Stimulated activated CD4-positive, alpha-beta T cell treated with anti-CD3 and anti-CD28 coated beads, Interleukin-1b, Interleukin-23, amount 100 ng/mL, for 24 hours (primary cell): ENCODE results near the gene CYBRD1.

Experiments
- DNase-seq, 4 experiments: peaks; one replicate each; pipeline ENCODE4 v3.0.0-alpha.2; 2020; ENCODE audit warnings: low read depth in 4 of 4, low spot score in 1 of 4

CYBRD1 gene

DNA sequence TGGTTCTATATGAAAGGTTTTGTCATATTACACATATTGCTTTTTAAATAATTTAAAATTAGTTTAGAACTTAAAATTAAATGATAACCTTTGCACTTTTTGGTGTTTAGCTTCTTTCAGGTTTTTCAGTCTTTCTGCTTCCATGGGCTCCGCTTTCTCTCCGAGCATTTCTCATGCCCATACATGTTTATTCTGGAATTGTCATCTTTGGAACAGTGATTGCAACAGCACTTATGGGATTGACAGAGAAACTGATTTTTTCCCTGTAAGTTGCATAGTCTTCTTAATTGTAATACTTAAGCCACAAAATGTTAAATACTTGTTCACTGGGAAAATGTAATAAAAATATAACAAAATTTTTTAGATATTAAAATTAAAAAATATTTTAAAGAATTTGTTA lies 31.0 kb downstream of the CYBRD1 start:
- DNase-seq, result no peak

- no peak for DNase-seq
Observed at GRCh38 chr2:171553858-171554257, 31.6 kb downstream of the CYBRD1 start.

GRCh38 chr2:171554991-171555615 lies 32.8 kb downstream of the CYBRD1 start:
- no peak for DNase-seq

- no peak for DNase-seq
Observed at GRCh38 chr2:171557363-171557762, 35.1 kb downstream of the CYBRD1 start.

GRCh38 chr2:171563301-171563700 lies 41.0 kb downstream of the CYBRD1 start:
- no peak for DNase-seq

- DNase-seq, result no peak
Observed at GRCh38 chr2:171564463-171564862, 42.2 kb downstream of the CYBRD1 start.

DNA sequence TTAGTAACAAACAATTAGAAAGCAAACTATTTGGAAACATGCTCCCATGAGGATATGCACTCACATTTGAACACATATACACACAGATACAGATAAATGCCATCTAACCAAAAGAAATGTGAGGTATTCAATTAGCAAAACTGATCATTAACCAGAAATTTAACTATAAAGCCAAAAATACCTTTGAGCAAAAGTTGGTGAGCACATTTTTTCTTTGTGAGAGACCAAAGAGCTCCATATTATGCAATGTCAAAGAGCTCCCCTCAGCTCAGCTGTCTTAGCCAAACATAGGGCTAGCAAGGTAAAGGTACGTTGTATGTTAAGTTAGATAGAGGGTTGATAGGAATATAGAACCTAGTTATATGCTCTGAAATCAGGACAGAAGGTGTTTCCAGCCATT lies 43.8 kb downstream of the CYBRD1 start:
- DNase-seq, result no peak

- no peak for DNase-seq
Observed at GRCh38 chr2:171566753-171567152, 44.5 kb downstream of the CYBRD1 start.

DNA sequence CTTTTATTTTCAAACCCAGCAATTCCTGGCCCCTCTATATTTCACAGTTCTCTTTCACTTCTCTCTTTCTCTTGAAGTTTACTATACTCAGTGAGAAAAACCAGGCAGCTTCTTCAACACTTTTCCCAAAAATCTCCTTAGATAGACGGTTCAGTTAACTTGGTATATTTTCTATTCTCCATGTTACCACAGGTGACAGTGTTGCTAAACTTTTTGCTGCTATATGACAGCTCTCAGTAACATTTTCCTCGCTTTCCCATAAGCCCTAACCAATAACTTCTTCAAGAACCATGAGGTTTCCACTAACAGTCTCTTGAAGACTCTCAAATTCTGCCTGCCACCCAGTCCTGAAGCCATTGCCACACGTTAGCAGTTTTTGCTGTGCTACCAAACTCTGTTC lies 45.8 kb downstream of the CYBRD1 start:
- DNase-seq, result no peak

DNA sequence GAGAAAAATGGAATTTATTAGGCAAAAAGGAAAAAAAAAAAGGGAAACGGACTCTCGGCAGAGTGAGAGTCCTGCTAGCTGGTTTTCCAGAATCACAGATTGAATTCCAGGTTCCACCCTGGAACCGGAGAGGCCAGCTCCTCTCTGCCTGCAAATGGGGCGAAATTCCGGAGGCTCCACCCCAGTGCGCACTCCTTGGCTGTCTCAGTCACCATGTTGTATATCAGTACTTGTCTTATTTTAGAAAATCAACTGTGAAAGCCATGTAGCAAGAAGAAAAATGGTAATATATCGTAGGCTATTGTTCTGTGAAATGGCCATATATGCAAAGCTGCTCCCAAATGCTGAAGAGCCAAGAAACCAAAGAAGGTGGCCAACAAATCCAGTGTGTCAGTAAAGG lies 49.4 kb downstream of the CYBRD1 start:
- DNase-seq, result no peak

DNA sequence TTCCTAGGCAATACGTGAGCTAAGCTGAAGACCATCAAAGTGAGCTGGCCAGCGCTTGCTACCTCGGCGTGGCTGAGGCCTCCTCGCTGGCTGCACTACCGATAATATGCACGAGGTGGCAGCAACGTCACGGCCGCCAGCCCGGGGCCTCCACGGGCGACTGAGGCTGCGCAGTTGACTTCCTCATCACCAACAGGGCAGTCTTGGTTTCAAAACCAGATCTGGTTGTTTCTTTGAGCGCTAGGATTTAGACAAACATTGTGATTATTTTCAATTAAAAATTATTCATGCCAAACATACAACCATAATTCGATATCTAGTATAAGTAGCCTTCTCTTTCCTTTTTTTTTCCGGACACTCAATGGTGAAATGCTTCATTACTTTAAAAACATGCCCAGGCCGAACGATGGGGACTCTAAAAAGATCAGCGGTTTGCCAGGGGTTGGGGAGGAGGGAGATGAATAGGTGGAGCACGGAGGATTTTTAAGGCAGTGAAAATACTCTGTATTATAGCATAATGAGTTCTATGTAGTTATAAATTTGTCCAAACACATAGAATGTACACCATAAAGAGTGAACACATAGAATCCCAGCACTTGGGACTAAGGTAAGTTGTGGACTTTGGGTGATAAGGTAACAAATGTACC lies 52.0 kb downstream of the CYBRD1 start:
- DNase-seq, result peak; percentile 67 to 78 (median 70)

- DNase-seq, result no peak
Observed at GRCh38 chr2:171575606-171576005, 53.3 kb downstream of the CYBRD1 start.

DNA sequence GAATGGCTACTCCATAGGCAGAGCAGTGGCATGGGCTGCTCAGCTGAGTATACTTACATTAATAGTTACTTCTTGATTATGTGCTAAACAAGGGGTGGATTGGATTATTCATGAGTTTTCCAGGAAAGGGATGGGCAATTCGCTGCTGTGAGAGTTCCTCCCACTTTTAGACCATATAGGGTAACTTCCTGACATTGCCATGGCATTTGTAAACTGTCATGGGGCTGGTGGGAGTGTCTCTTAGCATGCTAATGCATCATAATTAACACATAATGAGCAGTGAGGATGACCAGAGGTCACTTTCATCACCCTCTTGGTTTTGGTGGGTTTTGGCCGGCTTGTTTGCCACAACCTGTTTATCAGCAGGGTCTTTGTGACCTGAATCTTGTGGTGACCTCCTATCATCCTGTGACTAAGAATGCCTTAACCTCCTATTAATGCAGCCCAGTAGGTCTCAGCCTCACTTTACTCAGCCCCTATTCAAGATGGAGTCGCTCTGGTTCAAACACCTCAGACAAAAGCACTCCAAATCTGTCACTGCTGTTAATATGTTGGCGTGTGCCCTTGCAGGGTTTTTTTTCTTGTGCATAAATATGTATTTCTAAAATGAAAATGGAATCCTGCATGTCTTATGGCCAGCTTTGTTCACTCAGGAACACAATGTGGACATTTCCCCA lies 56.0 kb downstream of the CYBRD1 start:
- no peak for DNase-seq

DNA sequence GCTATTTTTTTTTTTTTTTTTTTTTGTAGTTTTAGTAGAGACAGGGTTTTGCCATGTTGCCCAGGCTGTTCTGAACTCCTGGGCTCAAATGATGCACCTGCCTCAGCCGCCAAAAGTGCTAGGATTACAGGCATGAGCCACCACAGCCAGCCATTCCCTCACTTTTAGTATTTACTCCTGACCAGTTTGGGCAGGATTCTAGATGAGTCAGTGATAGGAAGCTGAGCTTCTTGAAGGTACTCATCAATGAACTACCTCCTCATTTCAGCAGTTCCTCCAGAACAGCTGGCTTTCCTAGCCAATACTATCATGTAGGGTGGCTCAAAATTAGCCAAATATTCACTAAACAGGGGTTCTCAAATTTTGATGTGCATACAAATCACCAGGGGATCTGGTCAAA lies 57.2 kb downstream of the CYBRD1 start:
- no peak for DNase-seq

DNA sequence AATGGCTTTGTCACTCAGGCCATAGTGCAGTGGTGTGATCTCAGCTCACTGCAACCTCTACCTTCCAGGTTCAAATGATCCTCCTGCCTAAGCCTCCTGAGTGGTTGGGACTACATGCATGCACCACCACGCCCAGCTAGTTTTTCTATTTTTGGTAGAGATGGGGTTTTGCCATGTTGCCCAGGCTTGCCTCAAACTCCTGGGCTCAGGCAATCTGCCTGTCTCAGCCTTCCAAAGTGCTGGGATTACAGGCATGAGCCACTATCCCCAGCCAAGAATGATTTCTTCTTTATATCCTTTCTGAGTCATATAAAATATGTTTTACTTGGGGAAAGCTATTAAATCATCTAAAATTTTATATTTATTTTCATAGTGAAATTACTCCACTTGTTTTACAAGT lies 61.3 kb downstream of the CYBRD1 start:
- DNase-seq, result no peak

DNA sequence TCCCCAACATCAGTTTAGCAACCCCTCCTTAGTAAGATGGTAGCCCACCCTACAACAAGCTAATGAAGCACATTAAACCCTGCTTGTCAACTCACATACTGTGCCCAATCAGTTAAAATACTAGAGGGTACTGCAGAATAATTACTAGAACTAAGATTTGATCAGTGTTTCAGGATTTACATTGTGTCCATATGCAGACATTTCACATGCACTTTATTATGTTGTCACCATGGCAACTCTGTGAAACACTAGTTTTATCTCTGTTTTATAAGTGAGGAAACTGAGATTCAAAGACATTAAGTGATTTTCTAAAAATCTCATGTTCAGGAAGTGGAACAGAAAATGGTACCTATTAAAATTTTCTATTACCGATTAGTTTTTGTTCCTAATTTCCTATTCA lies 61.7 kb downstream of the CYBRD1 start:
- no peak for DNase-seq

DNA sequence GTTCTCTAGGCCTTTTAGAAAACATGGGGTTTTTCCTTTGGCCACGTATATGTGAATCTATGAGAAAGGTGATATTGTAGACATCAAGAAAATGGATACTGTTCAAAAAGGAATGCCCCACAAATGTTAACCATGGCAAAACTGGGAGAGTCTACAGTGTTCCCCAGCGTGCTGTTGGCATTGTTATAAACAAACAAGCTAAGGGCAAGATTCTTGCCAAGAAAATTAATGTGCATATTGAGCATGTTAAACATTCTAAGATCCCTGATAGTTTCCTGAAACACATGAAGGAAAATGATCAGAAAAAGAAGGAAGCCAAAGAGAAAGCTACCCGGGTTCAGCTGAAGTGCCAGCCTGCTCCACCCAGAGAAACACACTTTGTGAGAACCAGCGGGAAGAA lies 64.9 kb downstream of the CYBRD1 start:
- no peak for DNase-seq

- DNase-seq, result no peak
Observed at GRCh38 chr2:171587567-171587966, 65.3 kb downstream of the CYBRD1 start.

GRCh38 chr2:171590116-171590515 lies 67.8 kb downstream of the CYBRD1 start:
- DNase-seq, result no peak

GRCh38 chr2:171592036-171592555 lies 69.8 kb downstream of the CYBRD1 start:
- no peak for DNase-seq

DNA sequence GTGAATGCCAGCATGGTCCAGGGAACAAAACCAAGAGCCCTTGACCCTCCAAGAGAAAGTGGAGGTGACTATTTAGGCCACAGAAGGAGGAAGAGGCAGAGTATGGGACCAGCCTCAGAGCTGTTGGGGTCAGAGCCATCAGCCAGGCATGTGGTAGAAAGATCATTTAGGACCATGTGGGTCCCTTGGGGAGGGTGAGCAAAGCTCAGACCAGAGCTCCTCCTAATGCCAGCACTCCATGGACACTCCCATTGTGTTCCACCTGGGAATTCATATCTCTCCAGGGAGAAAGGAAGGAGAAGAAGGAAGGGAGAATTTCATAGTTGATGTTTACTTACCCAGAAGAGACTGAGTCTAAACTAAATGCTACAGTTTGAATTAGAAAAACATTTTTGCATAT lies 73.2 kb downstream of the CYBRD1 start:
- DNase-seq, result no peak

DNA sequence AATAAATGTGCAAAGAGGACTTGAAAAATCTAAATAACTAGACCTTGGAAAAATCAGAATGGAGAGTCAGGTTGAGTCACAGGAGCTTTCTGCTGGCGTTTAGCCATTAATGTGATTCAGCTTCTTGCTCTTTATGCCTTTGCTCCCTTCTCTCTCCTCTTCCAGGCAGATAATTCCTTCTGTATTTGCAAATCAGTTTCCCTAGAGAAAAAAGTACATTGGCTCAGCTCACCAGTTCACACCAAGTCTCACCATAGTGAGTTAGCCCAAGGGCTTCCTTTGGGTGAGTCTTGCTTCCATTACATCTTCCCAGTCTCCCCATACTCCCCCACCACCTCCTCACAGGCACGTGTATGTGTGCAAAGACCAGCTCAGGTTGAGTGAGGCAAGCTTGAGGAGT lies 73.6 kb downstream of the CYBRD1 start:
- DNase-seq, result no peak
